GM06990 (cell line): Measurements from ENCODE around the gene SMCR8.

ENCODE experiments used
- DNase-seq: peaks from one replicate; pipeline ENCODE4 v3.0.0-alpha.2; 2011; ENCODE audit not compliant: insufficient read length; ENCODE audit errors: extremely low read depth
- H3K27me3 ChIP-seq: replicated peaks from 2 replicates; pipeline ENCODE4 v1.6.0; 2011; ENCODE audit warnings: low read length; ENCODE audit not compliant: control insufficient read depth, insufficient read depth
- H3K36me3 ChIP-seq: 2 replicates; pipeline ENCODE4 v1.5.1; 2011; ENCODE audit warnings: low read length; ENCODE audit not compliant: control insufficient read depth, insufficient read depth
- H3K4me3 ChIP-seq: replicated peaks from 2 replicates; pipeline ENCODE4 v1.5.1; 2011; ENCODE audit warnings: low read depth, mild to moderate bottlenecking, control low read depth, low read length
- CTCF ChIP-seq: IDR thresholded peaks from 2 replicates; pipeline ENCODE4 v1.5.1; 2011; ENCODE audit warnings: low read length, control low read depth, mild to moderate bottlenecking, inconsistent platforms; ENCODE audit not compliant: insufficient read depth, poor library complexity, severe bottlenecking

The SMCR8 gene

GRCh38 chr17:18353541-18353940 is 38.4 kb downstream of the SMCR8 start:
- DNase-seq, result no peak
- TF ChIP-seq CTCF, result no peak
- H3K27me3 ChIP-seq, result no peaks in the 10 kb centered on the region
- no peak overlapping the region for H3K4me3 ChIP-seq
- peaks cover 8% of the 10 kb centered on the region for H3K36me3 ChIP-seq

- no peak for DNase-seq
- no peak for TF ChIP-seq CTCF
- Histone ChIP-seq H3K27me3 (no peaks in the 10 kb centered on the region), H3K36me3 (peaks cover 8% of the 10 kb centered on the region), H3K4me3 (no peak overlapping the region)
Observed at GRCh38 chr17:18356624-18357023, 41.5 kb downstream of the SMCR8 start.

GRCh38 chr17:18360518-18360917 is 45.4 kb downstream of the SMCR8 start:
- Histone ChIP-seq H3K36me3 (no peaks in the 10 kb centered on the region), H3K27me3 (no peaks in the 10 kb centered on the region), H3K4me3 (no peak overlapping the region)
- no peak for TF ChIP-seq CTCF
- no peak for DNase-seq

- Histone ChIP-seq H3K4me3 (peak overlapping the region; percentile 92), H3K27me3 (no peaks in the 10 kb centered on the region), H3K36me3 (no peaks in the 10 kb centered on the region)
- TF ChIP-seq CTCF, result no peak
- DNase-seq, result no peak
Observed at GRCh38 chr17:18361837-18362697, 47.0 kb downstream of the SMCR8 start.

- peak; percentile 18 for DNase-seq
Observed at GRCh38 chr17:18362698-18363100, 47.6 kb downstream of the SMCR8 start.

More at GRCh38 chr17:18362698-18363100, 47.6 kb downstream of the SMCR8 start:
- H3K4me3 ChIP-seq, result peak overlapping the region; percentile 92
- no peaks in the 10 kb centered on the region for H3K27me3 ChIP-seq
- peak; percentile 20 for TF ChIP-seq CTCF
- H3K36me3 ChIP-seq, result no peaks in the 10 kb centered on the region
